Measurements from ENCODE around the gene RSL24D1.

The RSL24D1 gene

GRCh38 chr15:55196458-55197361, at the start of gene RSL24D1:
Gene RSL24D1, minus strand, starts transcription at chr15:55196941. Its CDS starts 51 bp downstream, at chr15:55196890.
- DNase-seq (ENCODE audit: low read depth): peak; percentile 99
- H3K4me3 ChIP-seq (ENCODE audit: control insufficient read depth, low read depth, low read length): peak within 1 kb of the TSS; percentile 91
- peak; percentile 38 for TF ChIP-seq CTCF (conservative IDR thresholded peaks at IDR 0.05; ENCODE audit: control insufficient read depth, insufficient read depth, low read depth, low read length)

GRCh38 chr15:55245059-55245458, 48.3 kb upstream of the RSL24D1 start:
- no peak overlapping the region for H3K4me3 ChIP-seq (ENCODE audit: control insufficient read depth, low read depth, low read length)
- no peak for TF ChIP-seq CTCF (conservative IDR thresholded peaks at IDR 0.05; ENCODE audit: control insufficient read depth, insufficient read depth, low read depth, low read length)
- DNase-seq (ENCODE audit: low read depth): no peak

- DNase-seq (ENCODE audit: low read depth): peak; percentile 57
- no peak overlapping the region for H3K4me3 ChIP-seq (ENCODE audit: control insufficient read depth, low read depth, low read length)
These were observed 45.1 kb upstream of the RSL24D1 start for GRCh38 chr15:55241891-55242290.

GRCh38 chr15:55241186-55241585, 44.4 kb upstream of the RSL24D1 start:
- H3K4me3 ChIP-seq (ENCODE audit: control insufficient read depth, low read depth, low read length): no peak overlapping the region
- no peak for DNase-seq (ENCODE audit: low read depth)
- no peak for TF ChIP-seq CTCF (conservative IDR thresholded peaks at IDR 0.05; ENCODE audit: control insufficient read depth, insufficient read depth, low read depth, low read length)

More at GRCh38 chr15:55241891-55242290, 45.1 kb upstream of the RSL24D1 start:
- TF ChIP-seq CTCF (conservative IDR thresholded peaks at IDR 0.05; ENCODE audit: control insufficient read depth, insufficient read depth, low read depth, low read length): no peak

- no peak overlapping the region for H3K4me3 ChIP-seq (ENCODE audit: control insufficient read depth, low read depth, low read length)
- TF ChIP-seq CTCF (conservative IDR thresholded peaks at IDR 0.05; ENCODE audit: control insufficient read depth, insufficient read depth, low read depth, low read length): no peak
- no peak for DNase-seq (ENCODE audit: low read depth)
These were observed 43.5 kb upstream of the RSL24D1 start for GRCh38 chr15:55240125-55240760.

- no peak for TF ChIP-seq CTCF (conservative IDR thresholded peaks at IDR 0.05; ENCODE audit: control insufficient read depth, insufficient read depth, low read depth, low read length)
These were observed 42.8 kb upstream of the RSL24D1 start for GRCh38 chr15:55239440-55240124.

More at GRCh38 chr15:55239440-55240124, 42.8 kb upstream of the RSL24D1 start:
- H3K4me3 ChIP-seq (ENCODE audit: control insufficient read depth, low read depth, low read length): no peak overlapping the region
- DNase-seq (ENCODE audit: low read depth): no peak

All from fibroblast of mammary gland (primary cell).